HG03159 (cell line): ENCODE measurements around the gene ISM1.
"Not testable (repeated sequence)": the region's sequence is repeated elsewhere in the genome, so short reads cannot be mapped to it uniquely, and the experiment has no call there.

Source experiments
- ATAC-seq: cut with Tn5 transposase; IDR thresholded peaks from one replicate; pipeline ENCODE4 v1.9.1; 2021; ENCODE audit warnings: mild to moderate bottlenecking, moderate library complexity; ENCODE audit not compliant: unreplicated experiment

Gene ISM1

DNA sequence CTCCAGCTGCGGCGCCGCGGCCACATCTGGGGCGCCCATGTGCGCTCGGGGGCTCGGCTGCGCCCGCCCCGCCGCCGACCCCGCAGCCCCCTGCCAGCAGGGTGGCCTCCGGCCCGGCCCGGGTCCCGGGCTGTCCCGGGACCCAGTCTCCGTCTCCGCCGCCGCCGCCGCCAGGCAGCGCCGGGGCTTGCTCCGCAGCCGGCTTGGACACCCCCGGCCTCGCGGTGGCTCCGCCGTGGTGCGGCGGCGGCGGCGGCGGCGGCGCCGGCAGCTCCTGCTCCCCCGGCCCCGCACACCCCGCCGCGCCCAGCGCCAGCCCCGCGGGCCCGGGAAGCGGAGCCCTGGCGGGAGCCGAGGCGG, 219 bp downstream of the ISM1 start:
- ATAC-seq: peak; percentile 37

DNA sequence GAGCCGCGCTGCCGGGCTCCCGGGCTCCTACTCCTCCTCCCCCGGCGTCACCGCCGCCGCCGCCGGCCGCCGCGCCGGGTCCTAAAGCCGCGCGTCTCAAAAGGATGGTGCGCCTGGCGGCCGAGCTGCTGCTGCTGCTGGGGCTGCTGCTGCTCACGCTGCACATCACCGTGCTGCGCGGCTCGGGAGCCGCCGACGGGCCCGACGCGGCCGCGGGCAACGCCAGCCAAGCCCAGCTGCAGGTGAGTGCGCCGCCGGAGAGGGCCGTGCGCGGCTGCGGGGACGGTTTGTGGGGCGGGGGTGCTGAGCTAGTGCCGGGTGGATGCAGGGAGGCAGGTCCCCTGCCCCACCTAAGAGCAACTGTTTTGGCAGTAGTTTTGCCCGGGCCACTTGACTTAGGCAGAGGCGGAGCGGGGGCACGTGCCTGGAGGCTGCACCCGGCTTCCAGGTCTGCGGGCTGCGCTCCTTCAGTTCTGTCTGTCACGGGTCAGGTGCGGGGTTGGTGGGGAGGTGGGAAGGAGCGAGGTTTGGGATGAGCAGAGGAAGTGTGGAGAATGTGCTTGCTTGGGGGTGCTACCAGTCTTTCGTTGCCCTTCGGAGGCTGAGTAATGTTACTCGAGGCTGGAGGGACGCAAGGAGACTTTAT, 722 bp downstream of the ISM1 start:
- peak; percentile 86 for ATAC-seq

DNA sequence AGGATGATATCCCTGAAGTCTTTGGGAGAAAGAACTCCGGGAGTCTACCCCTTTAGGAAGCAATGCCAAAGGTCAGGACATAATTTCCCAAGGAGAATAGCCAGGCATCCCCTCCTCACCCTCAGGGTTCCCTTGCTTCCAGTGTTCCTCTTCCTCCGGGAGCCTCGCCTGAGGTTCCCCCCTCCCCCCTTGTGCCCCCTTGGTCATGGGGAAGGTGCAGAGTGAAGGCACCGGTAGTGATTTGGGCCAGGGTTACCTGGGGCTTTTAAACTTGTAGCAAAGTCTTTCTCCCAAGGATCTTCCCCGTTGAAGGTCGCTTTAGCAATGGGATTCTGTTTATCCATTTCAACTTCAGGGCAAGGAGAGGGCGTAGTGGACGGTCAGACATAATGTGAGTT, 1.2 kb downstream of the ISM1 start:
- ATAC-seq: no peak

DNA sequence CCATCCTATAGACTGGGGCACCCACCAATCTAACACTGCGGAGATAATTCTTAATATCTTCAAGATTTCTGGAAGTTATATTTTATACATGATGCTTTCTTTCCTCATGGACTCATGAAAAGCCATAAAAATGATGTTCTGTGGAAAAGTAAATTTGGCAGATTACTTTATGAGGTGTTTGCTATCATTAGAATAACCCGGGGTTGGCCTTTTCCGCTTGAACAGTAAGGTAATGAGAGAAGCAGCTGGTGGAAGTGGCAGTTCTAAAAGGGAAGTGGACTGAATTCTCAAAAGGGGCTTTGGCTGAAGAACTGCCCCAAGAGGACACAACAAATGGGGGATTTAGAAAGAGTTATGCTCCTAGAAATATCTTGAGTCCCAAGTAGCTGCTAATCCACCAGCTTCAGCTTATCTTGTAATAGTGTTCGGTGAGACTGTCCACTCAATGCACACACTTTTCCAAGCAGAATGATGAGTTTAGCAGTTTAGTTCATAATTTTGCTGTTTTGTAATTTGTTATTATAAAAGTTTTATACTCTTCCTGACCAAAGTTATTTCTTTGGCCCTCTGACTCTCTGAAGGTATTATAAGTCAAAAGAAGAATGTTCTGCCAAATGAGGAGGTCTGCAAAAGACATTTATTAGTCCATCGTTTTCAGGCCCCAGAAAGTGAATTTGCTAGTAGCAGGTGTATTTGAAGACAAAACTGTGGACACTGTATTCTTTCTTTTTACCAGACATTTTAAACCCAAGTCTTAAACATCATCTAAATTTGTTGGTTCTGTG, 2.9 kb downstream of the ISM1 start:
- ATAC-seq: no peak

DNA sequence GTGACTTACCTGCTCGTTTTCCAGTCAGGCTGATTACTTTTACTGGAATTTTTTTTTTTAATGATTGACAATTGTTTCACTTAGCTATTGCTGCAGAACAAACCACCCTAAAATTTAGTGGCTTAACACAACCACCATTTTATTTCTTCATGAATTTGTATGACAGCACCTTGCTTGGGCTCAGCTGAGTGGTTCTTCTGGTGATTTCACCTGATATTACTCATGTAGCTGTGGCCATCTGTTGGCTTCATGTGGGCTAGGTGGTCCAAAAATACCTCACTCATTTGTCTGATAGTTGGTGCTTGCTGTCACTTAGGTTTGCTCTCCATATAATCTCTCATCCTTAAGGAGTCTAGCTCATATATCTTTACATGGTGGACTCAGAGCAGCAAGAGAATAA, 5.3 kb downstream of the ISM1 start:
- ATAC-seq: no peak

DNA sequence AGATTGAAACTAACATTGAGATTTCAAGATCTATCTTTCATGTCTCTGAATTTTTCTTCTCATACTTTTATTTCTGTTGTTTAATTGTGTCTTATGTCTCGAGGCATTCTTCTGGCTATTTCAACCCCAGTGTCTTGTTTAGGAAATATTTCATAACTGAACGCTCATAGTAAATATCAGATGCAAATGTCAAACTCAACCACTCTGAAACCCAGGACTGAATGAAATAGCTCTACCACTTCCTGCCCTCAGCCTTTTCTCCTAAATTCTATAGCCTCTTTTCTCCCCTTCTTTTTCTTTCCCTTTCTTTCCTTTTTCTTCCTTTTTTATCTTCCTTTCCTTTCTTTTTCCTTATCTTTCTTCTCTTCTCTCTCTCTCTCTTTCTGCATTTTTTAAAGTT, 7.7 kb downstream of the ISM1 start:
- ATAC-seq: no peak

DNA sequence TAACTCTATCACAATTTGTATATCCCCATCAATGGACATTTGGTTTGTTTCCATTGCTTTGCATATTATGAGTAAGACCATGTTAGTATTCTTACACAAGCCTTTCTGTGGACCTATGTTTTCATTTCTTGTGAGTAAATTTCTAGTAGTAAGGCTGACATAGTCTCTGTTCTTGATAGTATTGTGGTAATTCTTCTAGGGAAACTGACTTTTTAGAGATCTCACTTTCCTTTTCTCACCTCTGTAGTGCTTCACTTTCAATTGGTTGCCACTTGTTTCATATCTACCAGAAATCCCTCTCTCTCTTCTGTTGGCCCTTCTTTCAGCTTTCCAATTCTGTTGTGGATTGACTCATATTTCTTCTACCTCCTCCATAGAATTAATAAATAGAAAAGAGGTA, 8.5 kb downstream of the ISM1 start:
- peak; percentile 80 for ATAC-seq

DNA sequence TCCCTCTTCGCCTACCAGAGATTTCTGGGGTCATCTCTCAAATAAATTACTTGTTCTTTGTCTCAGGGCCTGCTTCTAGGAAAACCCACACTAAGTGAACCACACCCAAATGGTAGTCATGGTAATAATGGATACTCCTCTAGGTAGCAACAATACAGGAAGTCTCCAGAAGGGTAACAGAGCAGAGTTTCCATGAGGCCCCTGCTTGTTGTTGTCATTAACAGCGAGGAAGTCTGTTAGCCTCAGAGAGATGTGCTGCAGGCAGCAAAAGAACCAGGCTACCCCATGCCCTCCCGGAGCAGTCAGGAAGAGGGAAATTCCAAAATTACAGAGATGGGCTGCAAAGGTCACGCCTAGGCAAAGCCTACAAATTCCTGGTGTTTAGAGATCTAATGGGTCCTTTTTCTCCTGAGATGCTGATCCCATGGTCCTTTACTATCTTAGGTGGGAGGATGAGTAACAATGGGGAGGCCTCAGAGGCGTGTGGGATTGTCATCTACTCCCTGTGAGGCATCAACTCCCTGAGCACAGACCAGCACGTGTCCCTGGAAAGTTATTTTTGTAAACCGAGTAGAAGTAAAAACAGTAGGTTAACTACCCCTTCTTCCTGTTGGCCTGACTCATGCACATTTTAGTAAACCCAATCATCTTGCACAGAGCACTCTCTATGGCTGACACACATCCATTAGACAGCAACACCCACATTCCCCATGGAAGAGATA, 10.1 kb downstream of the ISM1 start:
- no peak for ATAC-seq

DNA sequence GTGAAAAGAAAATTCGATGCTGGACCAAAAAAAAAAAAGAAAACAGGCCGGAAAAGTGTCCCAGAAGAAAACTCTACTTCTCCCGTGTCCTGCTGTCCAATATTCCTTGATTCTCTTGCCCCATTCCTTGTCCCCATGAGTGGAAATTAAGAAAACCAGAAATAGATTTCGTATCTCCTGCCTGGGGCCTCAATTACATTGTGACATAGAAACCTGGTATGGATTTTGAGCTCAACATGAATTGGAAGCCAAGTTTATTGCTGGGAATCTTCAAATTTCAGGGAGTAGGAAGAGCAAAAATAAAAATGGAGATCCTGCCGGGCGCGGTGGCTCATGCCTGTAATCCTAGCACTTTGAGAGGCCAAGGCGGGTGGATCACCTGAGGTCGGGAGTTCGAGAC, 11.9 kb downstream of the ISM1 start:
- no peak for ATAC-seq

DNA sequence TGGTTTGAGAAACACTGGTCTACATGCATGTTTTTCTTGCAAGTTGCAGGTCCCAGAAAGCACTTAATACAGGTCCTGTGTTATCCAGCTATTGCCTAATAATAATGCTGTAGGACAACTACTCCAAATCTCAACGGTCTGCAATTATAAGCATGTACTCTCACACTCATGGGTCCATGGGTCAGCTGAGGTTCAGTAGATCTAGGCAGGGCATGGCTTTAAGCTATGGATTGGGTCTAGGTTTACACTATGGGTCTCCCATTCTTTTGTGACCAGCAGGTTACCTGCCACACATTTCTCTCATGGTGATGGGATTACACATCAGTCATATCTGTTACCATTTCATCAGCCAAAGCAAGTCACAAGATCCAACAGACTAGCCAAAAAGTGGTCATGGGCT, 13.9 kb downstream of the ISM1 start:
- ATAC-seq: no peak

DNA sequence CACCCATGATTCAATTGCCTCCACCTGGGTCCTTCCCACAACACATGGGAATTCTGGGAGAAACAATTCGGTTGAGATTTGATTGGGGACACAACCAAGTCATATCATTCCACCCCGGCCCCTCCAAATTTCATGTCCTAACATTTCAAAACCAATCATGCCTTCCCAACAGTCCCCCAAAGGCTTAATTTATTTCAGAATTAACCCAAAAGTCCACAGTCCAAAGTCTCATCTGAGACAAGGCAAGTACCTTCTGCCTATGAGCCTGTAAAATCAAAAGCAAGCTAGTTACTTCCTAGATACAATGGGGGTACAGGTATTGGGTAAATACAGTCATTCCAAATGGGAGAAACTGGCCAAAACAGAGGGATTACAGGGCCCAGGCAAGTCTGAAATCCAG, 15.3 kb downstream of the ISM1 start:
- ATAC-seq: not testable (repeated sequence)

DNA sequence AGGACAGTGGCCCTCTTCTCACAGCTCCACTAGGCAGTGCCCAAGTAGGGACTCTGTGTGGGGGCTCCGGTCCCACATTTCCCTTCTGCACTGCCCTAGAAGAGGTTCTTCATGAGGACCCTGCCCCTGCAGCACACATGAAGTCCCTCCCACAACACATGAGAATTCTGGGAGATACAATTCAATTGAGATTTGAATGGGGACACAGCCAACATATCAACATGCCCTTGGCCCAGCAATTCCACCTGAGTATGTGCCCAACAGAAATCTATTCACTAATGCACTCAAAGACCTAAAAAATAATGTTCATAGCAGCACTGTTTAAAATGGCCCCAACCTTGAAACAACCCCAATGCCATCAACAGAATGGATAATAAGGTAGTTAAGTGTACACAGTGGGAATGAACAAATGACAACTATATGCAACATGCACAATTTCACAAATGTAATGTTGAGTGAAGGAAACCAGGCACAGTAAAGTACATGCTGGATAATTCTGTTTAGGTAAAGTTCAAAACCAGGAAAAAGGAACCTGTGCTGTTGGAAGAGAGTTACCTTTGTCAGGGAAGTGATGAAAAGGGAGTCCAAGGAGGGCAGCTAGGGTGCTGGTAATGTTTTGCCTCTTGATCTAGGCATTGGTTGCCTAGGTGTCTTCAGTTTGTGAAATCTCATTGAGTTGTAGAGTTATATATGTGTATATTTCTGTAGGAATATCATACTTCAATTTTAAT, 16.1 kb downstream of the ISM1 start:
- no peak for ATAC-seq

DNA sequence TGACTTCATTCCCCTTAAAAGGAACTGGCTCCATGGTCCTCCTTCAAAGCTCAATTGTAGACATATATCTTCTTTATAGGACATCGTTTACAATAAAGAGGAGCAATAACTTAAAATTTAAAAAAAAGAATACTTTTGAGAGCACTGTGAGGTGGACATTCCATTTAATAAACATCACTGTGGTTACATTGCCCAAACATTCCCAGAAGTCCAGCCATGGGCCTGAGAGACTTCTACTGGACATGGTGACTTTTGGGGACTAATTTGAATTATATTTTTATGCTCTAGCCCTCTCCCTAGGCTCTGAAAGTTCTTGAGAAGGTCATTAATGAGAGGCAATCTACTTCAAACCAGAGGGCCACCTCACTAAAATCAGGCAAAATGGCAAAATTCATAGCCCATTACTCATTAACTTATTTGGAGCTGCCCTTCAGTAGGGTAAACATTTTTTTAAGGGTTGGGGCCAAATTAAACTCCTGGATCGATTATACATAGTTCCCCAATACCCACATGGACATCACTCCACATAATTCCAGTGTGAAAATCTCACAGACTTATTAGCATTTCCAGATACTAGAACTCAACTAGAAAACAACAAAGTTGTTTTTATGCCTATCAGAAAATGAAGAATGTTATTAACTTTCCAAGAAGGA, 17.1 kb downstream of the ISM1 start:
- no peak for ATAC-seq

DNA sequence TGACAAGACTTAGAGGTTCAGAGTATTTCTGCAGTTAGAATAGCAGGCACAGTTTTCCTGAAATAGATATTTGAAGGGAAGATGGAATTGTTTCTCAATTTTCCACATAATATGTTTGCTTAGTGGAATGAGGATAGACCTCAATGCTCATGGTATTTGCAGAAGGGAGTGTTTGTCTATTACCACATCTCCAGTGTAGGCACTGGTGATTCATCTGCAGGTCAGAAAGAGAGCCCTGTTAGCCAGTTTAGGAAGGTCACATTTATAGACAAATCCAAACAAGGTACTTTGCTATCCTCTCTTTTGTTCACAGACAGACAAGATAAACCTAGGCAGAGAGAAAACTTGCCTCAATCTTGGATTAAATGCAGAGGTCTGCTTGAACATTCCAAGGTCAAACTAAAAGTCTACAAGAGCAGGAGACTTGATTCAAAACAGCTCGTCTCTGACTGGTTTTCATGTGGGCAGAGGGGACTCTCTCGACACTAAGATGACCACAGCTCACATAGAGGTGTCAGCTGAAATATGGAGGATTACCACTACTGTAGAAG, 22.8 kb downstream of the ISM1 start:
- no peak for ATAC-seq

DNA sequence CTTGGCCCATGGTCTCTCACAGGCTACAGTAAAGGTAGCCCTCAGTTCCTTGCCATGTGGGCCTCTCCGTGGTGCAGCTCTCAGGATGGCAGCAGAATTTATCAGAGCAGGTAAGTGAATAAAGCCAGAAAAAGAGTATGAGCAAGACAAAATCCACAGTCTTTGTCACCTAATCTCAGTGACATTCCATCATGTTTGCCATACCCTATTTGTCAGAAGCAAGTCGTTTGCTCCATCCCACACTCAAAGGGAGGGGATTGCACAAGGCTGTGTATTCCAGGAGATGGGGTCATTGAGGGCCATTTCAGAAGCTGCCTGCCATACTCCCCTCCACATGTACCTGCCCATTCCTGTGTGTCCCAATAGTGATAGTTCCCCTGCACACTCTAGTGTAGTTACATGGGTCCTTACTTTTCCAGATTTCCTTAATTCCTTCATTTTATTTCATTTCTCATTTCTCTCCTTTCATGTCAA, 24.2 kb downstream of the ISM1 start:
- ATAC-seq: no peak

DNA sequence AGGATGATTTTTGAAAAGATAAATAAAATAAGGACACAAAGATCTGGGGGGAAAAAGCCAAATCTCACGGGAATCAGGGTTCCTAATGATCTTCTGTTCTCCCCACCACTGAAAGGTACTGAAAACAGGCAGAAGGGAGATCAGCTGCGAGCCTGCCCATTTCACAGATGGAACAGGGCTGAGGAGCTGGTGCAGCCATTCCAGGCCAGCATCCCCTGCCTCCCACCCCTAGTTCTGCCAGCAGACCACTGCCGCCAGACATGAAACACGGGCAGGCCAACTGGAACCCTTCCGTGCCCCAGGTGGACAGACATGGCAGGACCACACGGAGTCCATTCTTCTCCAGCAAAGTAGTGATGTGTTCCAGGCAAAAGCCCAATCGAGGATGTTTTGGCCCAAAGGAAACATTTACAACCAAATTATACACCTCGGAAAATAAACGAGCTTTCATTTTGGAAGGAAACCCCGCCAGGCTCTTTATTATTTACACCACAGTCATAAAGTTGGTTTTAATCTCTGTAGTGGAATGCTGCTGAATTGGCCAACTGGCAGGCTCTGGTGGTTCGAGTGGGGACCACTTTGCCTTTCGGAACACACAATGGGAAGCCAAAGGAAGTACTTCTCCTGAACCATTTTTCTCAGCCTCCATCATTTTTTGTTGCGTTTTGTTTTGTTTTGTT, 28.2 kb downstream of the ISM1 start:
- no peak for ATAC-seq

DNA sequence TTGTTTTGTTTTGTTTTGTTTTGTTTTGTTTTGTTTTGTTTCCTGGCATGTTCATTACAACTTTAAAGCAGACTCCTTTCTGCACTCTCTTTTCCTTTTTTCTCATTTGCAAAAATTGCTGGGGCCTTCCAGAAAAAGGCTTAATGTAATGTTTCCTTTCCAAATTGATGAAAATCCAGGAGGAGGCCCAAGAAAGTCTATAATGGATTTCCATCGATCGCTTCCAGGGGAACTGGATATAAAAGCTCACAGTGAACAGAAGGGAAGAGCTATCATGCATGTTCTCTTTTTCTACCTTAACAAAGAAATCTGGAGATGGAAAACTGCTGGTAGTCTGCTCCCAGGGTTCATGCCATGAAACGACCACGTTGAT, 28.7 kb downstream of the ISM1 start:
- no peak for ATAC-seq

DNA sequence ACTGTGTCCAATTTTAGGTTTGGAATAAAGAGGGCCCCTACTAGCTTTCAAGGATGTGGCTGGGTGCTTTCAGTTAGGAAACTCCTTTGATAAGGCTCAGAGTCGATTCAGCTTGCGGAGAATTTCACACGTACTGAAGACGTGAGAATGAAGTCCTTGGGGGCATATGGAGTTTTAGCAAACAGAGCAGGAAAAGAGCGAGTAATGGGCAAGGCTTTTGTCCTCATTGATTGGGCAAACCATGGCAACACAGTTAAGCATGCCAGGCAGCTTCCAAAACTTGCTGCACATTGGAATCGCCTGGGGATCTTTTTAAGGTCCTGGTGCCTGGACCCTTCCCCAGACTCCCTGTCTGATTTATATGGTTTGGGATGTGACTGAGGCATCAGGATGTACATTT, 29.2 kb downstream of the ISM1 start:
- no peak for ATAC-seq

DNA sequence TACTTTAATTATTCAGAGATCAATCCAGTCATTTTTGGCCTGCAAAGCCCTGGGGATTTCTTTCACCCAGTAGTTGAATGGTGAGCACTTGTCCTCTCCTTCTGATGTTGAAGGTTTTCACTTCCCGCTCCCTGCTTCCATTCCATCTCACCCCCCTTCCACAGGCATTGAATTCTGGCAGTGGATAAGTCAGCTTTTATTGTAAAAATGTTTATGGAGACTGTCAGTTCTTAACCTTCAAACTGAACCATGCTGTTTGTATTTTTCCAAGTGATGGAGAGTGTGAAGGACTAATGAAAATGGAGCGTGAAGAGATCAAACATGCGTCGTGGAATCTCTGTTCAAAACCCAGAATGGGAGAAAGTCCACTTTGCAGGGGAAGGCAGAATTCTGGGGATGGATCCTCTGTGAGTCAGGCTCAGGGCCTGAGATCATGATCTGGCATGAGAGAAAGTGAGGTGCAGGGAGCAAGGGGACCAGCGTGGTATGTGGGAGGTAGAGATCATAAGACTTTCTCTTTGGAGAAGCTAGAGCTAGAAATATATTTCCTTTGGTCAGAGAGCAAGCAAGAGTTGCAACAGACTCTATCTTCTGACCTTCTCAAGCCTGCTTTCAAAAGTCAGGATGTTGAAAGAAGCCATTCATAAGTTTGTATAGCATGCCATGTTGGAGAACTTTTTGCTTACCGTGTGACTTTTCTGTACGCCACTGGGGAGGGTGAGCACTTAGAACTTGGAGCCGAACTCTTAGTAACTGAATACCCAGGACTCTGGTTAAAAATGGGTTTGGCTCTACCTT, 30.2 kb downstream of the ISM1 start:
- ATAC-seq: no peak
